C4-2B (cell line): ENCODE results near the gene VPS54.

ENCODE experiments used
- H3K27ac ChIP-seq: fragments of 450-650 bp; 2 replicates; pipeline ENCODE4 v1.5.1; 2017
- CTCF ChIP-seq: fragments of 450-650 bp; conservative IDR thresholded peaks from 2 replicates; pipeline ENCODE4 v1.5.1; 2017; ENCODE audit warnings: mild to moderate bottlenecking
- ZFX ChIP-seq: fragments of 450-650 bp; IDR thresholded peaks from 2 replicates; pipeline ENCODE4 v1.6.1; 2017

Gene VPS54

DNA sequence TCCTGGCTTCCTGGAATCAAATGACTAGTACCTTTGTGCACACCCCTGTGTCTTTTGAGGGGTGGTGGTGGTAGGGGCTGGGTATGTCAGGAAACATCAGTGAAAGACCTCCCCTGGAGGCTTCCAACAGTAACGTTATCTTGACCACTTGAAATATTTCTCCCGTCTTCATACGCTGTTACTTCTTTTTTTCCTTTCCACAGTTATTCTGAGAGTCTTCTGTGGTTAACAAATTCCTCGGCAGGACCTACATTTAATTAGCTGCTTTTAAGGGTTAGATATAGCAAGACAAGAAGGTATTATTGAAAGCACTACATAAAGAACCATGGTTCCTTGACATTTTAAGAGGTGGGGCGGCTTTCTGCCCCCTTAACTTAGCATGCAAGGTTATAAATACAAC, 142.9 kb downstream of the VPS54 start:
- no peak overlapping the region for H3K27ac ChIP-seq
- no peak for TF ChIP-seq ZFX
- no peak for TF ChIP-seq CTCF

GRCh38 chr2:63875559-63876245, 143.5 kb downstream of the VPS54 start:
- TF ChIP-seq CTCF (no peak), ZFX (no peak)
- no peak overlapping the region for H3K27ac ChIP-seq

DNA sequence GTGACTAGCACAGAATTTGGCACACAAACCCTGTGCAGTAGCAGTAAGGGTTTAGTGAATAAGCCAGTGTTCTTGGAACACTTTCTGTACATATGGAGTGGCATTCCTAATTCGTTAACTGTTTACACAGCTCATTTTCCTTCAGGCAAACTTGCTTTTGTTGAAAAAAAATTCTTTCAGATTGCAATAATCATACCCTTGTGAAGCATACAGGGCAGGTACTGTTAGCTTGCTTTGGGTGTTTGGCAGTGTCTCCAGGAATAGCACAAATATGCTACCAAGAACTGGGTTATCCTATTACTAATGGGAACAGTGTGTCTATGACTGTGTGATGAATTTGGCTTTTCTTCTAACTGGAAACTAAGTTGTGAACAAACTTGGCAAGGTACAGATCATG, 144.1 kb downstream of the VPS54 start:
- no peak overlapping the region for H3K27ac ChIP-seq
- no peak for TF ChIP-seq ZFX
- TF ChIP-seq CTCF, result no peak

DNA sequence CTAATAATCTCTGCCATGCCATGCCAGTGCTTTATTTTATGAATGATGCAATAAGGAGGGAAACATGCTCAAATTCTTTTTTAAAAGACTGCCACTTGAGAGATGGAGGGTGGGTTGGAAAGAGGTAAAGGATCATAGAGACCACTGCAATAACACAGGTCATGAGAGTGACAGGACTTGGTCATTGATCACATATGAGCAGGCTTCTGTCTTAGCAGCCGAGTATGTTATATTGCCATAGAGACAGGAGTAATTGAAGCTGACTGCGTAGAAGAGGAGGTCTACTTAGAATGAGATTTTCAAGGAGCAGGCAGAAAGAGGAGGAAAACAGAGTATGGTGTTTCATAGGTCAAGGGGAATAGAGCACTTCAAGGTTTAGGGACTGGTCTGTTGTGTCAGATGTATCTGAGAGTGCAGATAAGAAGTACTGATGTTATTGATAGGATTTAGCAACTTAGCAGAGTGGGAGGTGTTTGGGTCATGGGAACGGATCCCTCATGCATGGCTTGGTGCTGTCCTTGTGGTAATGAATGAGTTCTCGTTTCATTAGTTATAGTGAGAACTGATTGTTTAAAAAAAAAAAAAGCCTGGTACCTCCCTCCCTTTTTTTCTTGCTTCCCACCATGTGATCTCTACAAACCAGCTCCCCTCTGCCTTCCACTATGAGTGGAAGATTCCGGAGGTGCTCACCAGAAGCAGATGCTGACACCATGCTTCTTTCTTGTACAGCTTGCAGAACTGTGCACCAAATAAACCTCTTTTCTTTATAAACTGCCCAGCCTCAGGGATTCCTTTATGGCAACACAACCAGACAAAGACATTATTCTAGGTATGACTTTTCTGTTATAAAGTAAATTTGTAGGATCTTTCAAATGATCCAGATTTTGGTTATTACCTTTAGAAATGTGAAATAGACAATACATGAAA, 144.8 kb downstream of the VPS54 start:
- TF ChIP-seq CTCF (no peak), ZFX (no peak)
- H3K27ac ChIP-seq, result no peak overlapping the region

- no peak for TF ChIP-seq ZFX
- no peak for TF ChIP-seq CTCF
- no peak overlapping the region for H3K27ac ChIP-seq
Measured at GRCh38 chr2:63872571-63873328, 146.5 kb downstream of the VPS54 start.

DNA sequence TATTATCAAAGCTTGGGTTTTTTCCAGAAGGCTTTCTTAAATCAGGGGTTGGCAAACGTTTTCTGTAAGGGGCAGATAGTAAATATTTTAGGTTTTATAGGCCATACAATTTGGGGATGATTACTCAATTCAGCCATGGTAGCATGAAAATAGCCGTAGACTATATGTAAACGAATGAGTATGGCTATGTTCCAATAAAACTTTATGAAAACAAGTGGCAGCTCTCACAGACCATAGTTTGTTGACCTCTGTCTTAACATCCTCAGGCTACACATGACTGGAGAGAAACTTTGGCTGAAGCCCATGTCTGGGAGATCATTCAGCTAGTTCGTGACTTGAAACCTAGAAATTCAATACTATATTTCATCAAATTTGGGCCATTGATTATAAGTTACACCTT, 147.4 kb downstream of the VPS54 start:
- H3K27ac ChIP-seq, result no peak overlapping the region
- TF ChIP-seq CTCF (no peak), ZFX (no peak)
